Astrocyte of the cerebellum (primary cell): ENCODE data around the gene ARMCX6.
"Not testable (repeated sequence)": the region's sequence is repeated elsewhere in the genome, so short reads cannot be mapped to it uniquely, and the experiment has no call there.

Experiments
- DNase-seq: peaks from one replicate; pipeline ENCODE4 v3.0.0-alpha.2; 2011; ENCODE audit warnings: low read depth
- H3K4me3 ChIP-seq: 2 replicates; pipeline ENCODE4 v1.5.1; 2011; ENCODE audit warnings: mild to moderate bottlenecking, low read depth, low read length, moderate library complexity
- CTCF ChIP-seq: IDR thresholded peaks from 2 replicates; pipeline ENCODE4 v1.5.1; 2012; ENCODE audit warnings: low read length, low read depth, moderate library complexity, mild to moderate bottlenecking; ENCODE audit errors: missing control alignments
- in situ Hi-C: cut with HindIII; loops from 2 replicates; pipeline ENCODE4 v1.10.0; 2017; ENCODE audit warnings: low sequenced_read_pairs

ARMCX6 gene

DNA sequence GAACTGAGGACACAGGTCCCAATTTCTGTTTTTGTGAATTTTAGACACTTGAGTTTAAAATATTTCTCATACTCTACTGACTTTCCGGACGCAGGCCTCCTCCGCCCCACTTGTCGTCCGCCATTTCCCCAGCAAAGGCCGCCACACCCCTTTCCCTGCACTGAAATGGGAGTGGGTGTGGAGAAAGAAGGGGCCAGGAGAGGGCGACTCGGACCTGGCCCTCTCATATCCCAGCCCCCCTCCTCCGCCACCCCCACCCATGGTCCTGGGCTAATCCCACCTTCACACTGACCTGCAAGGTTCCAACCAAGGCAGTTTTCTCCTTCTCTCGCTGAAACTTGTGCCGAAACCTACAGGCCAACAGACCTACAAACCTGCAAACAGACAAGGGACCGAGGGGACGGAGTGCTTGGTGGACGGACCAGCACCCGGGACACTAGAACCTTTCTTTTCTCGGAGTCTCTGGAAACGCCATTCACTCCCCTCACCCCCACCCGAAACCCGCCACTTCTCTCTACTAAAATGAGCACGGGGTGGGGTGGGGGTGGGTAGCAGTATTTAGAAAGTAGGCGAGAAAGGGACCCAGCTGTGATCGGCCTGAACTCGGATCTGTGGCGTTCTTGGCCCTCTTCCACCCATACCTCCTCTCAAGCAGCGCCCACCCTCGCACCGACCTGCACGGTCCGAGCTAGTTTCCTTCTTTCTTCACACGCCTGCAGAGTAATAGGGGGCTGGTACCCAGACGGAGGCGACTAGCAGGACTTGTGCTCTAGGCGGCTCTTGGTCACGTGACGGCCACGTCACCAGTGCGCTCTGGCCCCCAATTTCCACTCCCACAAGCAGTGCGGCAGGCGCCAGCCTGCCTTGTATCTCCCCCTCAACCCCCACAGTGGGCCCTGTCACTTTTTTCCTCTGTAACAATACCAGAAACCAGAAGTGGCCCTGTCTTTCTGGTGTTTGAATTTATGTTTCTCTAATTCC is at the start of gene ARMCX6:
ARMCX6 (minus strand) TSS at position 790 of the 981 bp plus-strand sequence. CDS start 1,380 bp downstream, outside the sequence.
- TF ChIP-seq CTCF = peak; percentile 40
- DNase-seq = peak; percentile 39
- in situ Hi-C loops = no loop called here
- peak within 1 kb of the TSS; percentile 70 for H3K4me3 ChIP-seq

DNA sequence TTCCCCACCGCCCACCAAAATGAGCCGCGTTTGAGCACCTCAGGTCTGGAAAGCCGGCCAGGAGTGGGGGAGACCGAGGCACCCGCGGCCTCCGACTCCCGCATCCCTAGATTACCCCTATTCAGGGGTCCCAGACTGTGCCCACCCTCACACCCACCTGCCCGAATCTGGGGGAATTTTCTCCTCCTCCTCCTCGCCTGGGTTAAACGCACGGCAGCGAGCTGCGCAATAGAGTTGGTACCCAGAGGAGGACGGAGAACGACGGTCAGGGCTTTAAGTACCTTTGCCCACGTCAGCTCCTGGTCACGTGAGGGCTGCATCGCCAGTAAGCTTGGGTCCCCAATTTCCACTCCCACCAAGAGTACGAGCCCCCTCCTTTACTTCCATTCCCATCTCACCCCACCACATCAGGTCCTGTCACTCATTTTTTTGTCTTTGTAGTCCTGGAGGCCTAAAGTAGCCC is 41.8 kb upstream of the ARMCX6 start, which contains the start of gene ARMCX2:
ARMCX2 (minus strand) TSS at position 250 of the 463 bp plus-strand sequence. CDS start 2,262 bp downstream, outside the sequence.
- peak within 1 kb of the TSS; percentile 60 for H3K4me3 ChIP-seq
- DNase-seq = peak; percentile 44
- no peak for TF ChIP-seq CTCF
- in situ Hi-C loops = no loop called here

DNA sequence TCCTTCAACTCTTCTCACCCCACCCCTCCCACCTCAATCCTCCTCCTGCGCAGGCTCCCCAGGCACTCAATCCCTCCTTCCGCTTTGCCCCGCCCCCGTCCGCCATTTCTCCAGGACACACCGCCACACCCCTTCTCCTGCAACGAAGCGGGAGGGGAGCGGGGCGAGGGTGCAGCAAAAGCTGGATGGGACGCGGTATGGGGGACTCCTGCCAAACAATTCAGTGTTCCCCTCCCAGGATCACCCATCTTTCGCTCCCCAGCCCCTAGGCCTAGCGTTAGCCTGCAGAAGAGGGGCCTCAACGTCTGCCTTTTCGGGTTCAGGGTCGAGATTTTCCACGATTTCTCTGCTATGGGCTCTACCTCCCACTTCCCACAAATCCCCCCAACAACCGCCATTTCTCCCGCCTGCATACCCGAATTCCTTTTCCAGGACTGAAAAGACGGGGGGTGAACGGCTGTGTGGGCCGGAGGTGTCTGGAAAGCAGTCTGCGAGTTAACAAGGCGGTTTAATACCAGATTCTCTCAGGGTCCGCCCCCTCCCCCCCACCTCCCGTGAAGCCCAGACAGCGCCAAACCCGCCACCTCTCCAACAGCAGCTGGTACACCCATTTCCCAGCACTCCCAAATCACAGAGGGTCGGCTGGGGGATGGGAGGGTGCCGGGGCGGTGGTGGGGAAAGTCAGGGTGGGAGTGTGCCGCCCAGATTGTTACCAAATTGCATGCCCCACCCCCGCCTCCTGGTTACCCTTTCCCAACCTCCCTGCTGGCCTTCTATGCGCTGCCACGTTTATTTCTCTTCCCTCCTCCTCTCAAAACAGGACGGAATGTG is 41.1 kb upstream of the ARMCX6 start:
- DNase-seq = peak; percentile 3

DNA sequence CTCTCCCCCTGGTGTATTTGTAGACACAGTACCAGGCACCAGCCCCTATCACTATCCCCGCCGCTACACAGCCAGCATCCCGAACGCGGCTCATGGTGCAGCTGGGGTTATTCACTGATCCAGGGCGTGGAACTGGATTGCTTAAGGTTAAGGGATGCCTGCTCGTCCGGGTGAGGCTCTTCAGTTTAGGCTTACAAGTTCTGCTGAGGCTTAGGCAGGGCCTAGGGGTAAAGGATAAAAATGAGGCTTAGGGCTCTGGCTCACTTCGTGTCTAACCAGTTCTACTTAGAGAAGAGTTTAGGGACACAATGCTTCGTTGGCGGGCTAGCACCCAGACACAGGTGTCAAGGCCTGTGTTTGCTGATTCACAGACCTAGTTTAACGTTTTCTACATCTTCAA is 39.7 kb upstream of the ARMCX6 start:
- no peak for TF ChIP-seq CTCF
- no peak for DNase-seq
- H3K4me3 ChIP-seq = no peak overlapping the region
- in situ Hi-C loops = no loop called here

More for the DNA sequence above, 41.1 kb upstream of the ARMCX6 start:
- no peak for TF ChIP-seq CTCF
- H3K4me3 ChIP-seq = peak overlapping the region; percentile 60
- in situ Hi-C loops = no loop called here

DNA sequence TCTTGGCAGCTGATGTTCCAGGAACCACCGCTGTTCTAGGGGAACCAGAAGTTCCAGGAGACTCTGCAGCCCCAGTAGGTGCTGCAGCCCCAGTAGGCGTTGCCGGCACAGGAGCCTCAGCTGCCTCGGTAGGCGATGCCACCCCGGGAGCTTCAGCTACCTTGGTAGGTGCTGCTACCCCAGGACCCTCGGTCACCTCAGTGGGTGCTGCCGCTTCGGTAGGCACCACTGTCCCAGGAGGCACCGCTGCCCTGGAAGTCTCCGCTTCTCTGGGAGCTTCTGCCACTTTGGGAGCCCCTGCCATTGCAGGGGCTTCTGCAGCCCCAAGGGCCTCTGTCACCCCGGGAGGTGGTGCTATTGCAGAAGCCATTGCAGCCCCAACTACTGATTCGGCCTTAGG is 39.0 kb upstream of the ARMCX6 start:
- no peak for TF ChIP-seq CTCF
- DNase-seq = no peak
- H3K4me3 ChIP-seq = no peak overlapping the region
- in situ Hi-C loops = no loop called here

DNA sequence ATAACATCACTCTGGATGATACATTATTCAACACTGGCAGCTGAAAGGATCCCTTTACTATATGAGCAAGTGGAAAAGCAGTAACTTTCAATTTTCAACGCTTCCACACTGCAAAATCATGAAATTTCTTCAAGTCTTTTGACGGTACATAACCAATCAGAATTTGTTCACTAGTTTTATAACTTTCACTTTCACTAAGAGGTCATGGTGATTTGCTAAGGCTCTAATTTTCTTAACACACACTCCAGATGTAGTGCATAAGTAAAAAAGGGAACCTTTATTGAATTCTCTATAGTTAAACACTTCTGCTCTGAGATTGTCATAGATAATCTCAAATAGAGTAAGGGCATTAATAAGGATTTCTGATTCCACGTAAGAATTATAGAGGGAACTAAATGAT is 37.7 kb upstream of the ARMCX6 start:
- no peak overlapping the region for H3K4me3 ChIP-seq
- no peak for TF ChIP-seq CTCF
- in situ Hi-C loops = no loop called here
- DNase-seq = no peak

DNA sequence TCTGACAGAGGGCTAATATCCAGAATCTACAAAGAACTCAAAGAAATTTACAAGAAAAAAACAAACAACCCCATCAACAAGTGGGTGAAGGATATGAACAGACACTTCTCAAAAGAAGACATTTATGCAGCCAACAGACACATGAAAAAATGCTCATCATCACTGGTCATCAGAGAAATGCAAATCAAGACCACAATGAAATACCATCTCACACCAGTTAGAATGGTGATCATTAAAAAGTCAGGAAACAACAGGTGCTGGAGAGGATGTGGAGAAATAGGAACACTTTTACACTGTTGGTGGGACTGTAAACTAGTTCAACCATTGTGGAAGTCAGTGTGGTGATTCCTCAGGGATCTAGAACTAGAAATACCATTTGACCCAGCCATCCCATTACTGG is 29.9 kb upstream of the ARMCX6 start:
- DNase-seq, H3K4me3 ChIP-seq, in situ Hi-C loops: not testable (repeated sequence)
